PC-3 (cell line): Measurements from ENCODE around the gene WNT2B. TPM values are rescaled to one million over a fixed set of nuclear protein-coding genes. Genes with fewer than 3 reads are reported as not detected.

Experiments used
- ATAC-seq: fragments of 200-7000 bp; cut with Tn5 transposase; 2 replicates; pipeline ENCODE4 v1.9.1; 2020; ENCODE audit warnings: mild to moderate bottlenecking, moderate library complexity
- BruUV-seq: library from RNA; stranded (reverse); fragments of 400-500 nt; replicated peaks from 2 replicates; lab custom pipeline; 2021; lab: Mats Ljungman, UMichigan
- CTCF ChIA-PET: fragments of 300-600 bp; sonication (Branson Sonifier 250); formaldehyde crosslinking; loops from one replicate; lab custom pipeline; 2022; ENCODE audit warnings: antibody characterized with exemption; lab: Charles Lee
- POLR2A ChIA-PET: fragments of 300-600 bp; sonication (Branson Sonifier 250); formaldehyde crosslinking; loops from one replicate; lab custom pipeline; 2022; ENCODE audit warnings: antibody characterized with exemption; ENCODE audit not compliant: unreplicated experiment; lab: Charles Lee
- DNase-seq: peaks from one replicate; pipeline ENCODE4 v3.0.0-alpha.2; 2015
- H2AFZ ChIP-seq: fragments of 300-600 bp; sonication (generic); 2 replicates; pipeline ENCODE4 v1.6.0; 2016; ENCODE audit warnings: antibody characterized with exemption, low read length
- H3F3A ChIP-seq: fragments of 300-600 bp; sonication (generic); one replicate; pipeline ENCODE4 v1.6.0; 2017; ENCODE audit warnings: antibody characterized with exemption, low read length, control low read depth, mild to moderate bottlenecking; ENCODE audit not compliant: unreplicated experiment
- H3K27ac ChIP-seq: fragments of 300-600 bp; sonication (generic); 2 replicates; pipeline ENCODE4 v1.5.1; 2016; ENCODE audit warnings: mild to moderate bottlenecking, low read length
- H3K27me3 ChIP-seq: fragments of 300-600 bp; sonication (generic); 2 replicates; pipeline ENCODE4 v1.6.1; 2016; ENCODE audit warnings: low read length, mixed read lengths
- H3K36me3 ChIP-seq: fragments of 300-600 bp; sonication (generic); 2 replicates; pipeline ENCODE4 v1.6.1; 2016; ENCODE audit warnings: low read depth, mixed run types, low read length, mixed read lengths
- H3K4me1 ChIP-seq: fragments of 300-600 bp; sonication (generic); 2 replicates; pipeline ENCODE4 v1.5.1; 2016; ENCODE audit warnings: low read length; ENCODE audit not compliant: insufficient read depth
- H3K4me2 ChIP-seq: fragments of 300-600 bp; sonication (generic); 2 replicates; pipeline ENCODE4 v1.6.0; 2016; ENCODE audit warnings: low read length
- H3K4me3 ChIP-seq: fragments of 300-600 bp; sonication (generic); 2 replicates; pipeline ENCODE4 v1.5.1; 2016; ENCODE audit warnings: mild to moderate bottlenecking, low read length, mixed read lengths
- H3K79me2 ChIP-seq: fragments of 300-600 bp; sonication (generic); 2 replicates; pipeline ENCODE4 v1.6.1; 2017; ENCODE audit warnings: low read length, mixed read lengths
- H3K9ac ChIP-seq: fragments of 300-600 bp; sonication (generic); 2 replicates; pipeline ENCODE4 v1.6.0; 2016; ENCODE audit warnings: mild to moderate bottlenecking, low read length
- H3K9me2 ChIP-seq: fragments of 300-600 bp; sonication (generic); replicated peaks from 2 replicates; pipeline ENCODE4 v1.6.1; 2016; ENCODE audit warnings: mixed run types, low read length, mixed read lengths
- H3K9me3 ChIP-seq: fragments of 300-600 bp; sonication (generic); 2 replicates; pipeline ENCODE4 v1.6.1; 2016; ENCODE audit warnings: low read length, mixed read lengths
- H4K20me1 ChIP-seq: fragments of 300-600 bp; sonication (generic); 2 replicates; pipeline ENCODE4 v1.6.1; 2016; ENCODE audit warnings: low read length, mixed read lengths
- EZH2 ChIP-seq: fragments of 300-600 bp; sonication (generic); IDR thresholded peaks from one replicate; pipeline ENCODE4 v1.6.1; 2017; ENCODE audit warnings: antibody characterized with exemption, mild to moderate bottlenecking, low read length; ENCODE audit not compliant: unreplicated experiment
- EZH2phosphoT487 ChIP-seq: fragments of 300-600 bp; sonication (generic); IDR thresholded peaks from 2 replicates; pipeline ENCODE4 v1.6.1; 2018; ENCODE audit warnings: mild to moderate bottlenecking, antibody characterized with exemption, low read length, borderline replicate concordance
- intact Hi-C: fragments of 100-400 bp; cut with micrococcal nuclease; formaldehyde crosslinking; loops from 2 replicates; pipeline ENCODE4 v1.9.0; 2023
- total RNA-seq: library from RNA; depleted of rRNA; stranded (reverse); fragments of >200 nt; gene quantifications from 2 replicates; pipeline ENCODE4 v1.2.3, GENCODE V29; 2014
- TF ChIP-seq, protein P1 (sequence below): fragments of 300-600 bp; sonication (generic); conservative IDR thresholded peaks from 2 replicates; pipeline ENCODE4 v1.5.1; 2017; ENCODE audit warnings: antibody characterized with exemption, low read depth, mild to moderate bottlenecking, low read length

The WNT2B gene
- total RNA-seq, 1 experiment from 2014 or later, result 0.55 TPM

DNA sequence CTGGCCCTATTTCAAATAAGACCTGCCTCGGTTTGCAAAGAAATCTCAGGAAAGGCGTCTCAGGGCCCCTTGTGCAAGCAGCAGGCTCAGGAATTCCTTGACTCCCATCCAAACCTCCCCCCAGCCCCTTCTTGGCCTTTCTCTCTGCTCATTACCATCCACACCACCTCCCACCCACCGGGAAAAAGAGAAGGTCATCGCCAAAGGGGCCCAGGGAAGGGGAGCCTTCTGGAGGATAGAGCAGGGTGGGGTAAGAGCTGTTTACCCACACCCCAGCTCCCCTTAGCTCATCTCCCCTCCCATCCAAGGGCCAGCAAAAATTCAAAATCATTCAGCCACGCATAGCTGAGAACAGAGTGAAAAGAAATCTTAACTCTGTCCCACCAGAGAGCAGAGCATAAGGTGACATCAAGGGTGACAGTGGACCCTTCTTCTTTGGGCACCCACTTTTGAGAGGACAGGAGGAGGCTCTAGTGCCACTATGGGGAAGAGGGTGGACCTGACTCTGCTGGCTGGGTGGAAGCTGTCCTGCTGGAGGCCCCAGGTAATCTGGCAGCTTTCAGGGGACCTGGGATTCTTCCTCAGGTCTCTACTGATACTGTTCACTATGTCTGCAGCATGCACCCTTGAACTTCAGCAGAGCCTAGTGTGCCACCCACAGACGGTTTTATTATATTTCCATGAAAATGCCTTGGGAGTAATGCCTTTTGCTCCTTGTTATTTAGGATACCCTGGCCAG, 3.9 kb upstream of the WNT2B start:
- CTCF ChIA-PET, result interaction anchor here (0.5 kb wide), 1 partner anchor 46 kb away, joined by 4 read pairs; no protein-coding TSS in a partner anchor
- Histone ChIP-seq H3K27me3 (no peaks in the 10 kb centered on the region), H3K36me3 (no peaks in the 10 kb centered on the region), H4K20me1 (no peaks in the 10 kb centered on the region), H3K27ac (no peak overlapping the region), H3K4me2 (no peak overlapping the region), H3K9me2 (no peaks in the 10 kb centered on the region), H3K4me1 (peaks cover 7% of the 10 kb centered on the region; the same call in 1 of the 2 replicates), H3K79me2 (no peaks in the 10 kb centered on the region), H3F3A (no peaks in the 10 kb centered on the region), H2AFZ (no peak overlapping the region), H3K9ac (no peak overlapping the region), H3K4me3 (no peak overlapping the region), H3K9me3 (no peaks in the 10 kb centered on the region)
- ATAC-seq (no peak), DNase-seq (no peak)
- POLR2A ChIA-PET, result no interaction called here
- no TSS peak for BruUV-seq
- intact Hi-C loops, result loop anchor here (5.0 kb wide), 1 partner anchor 202 kb away; the partner anchor contains the start of gene RHOC
- TF ChIP-seq, protein P1, sequence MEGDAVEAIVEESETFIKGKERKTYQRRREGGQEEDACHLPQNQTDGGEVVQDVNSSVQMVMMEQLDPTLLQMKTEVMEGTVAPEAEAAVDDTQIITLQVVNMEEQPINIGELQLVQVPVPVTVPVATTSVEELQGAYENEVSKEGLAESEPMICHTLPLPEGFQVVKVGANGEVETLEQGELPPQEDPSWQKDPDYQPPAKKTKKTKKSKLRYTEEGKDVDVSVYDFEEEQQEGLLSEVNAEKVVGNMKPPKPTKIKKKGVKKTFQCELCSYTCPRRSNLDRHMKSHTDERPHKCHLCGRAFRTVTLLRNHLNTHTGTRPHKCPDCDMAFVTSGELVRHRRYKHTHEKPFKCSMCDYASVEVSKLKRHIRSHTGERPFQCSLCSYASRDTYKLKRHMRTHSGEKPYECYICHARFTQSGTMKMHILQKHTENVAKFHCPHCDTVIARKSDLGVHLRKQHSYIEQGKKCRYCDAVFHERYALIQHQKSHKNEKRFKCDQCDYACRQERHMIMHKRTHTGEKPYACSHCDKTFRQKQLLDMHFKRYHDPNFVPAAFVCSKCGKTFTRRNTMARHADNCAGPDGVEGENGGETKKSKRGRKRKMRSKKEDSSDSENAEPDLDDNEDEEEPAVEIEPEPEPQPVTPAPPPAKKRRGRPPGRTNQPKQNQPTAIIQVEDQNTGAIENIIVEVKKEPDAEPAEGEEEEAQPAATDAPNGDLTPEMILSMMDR, result no peak
- TF ChIP-seq EZH2phosphoT487, result no peak
- no peak for TF ChIP-seq EZH2

DNA sequence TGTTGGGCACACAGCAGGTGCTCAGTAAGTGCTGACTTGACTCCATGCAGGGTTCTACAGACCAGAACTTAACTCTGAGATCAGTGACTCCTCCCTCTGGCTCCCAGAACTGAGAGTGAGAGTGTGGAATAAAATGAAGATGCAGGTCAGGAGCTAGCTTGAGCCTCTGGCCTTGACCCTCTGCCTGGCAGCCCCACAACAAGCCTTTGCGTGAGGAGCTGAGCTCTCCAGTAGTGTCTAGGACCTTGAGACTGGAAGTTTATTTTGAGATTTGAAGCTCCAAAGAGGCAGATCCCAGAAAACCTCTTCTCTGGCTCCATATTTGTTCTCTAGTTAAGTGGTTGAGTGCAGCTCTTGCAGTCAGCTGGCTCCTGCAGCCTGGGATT, 3.4 kb upstream of the WNT2B start:
- H3K4me1 ChIP-seq, result peaks cover 7% of the 10 kb centered on the region; the same call in 1 of the 2 replicates
- no TSS peak for BruUV-seq
- no peaks in the 10 kb centered on the region for H4K20me1 ChIP-seq
- no peak overlapping the region for H3K4me3 ChIP-seq
- ChIA-PET POLR2A (no interaction called here), CTCF (interaction anchor here (0.5 kb wide), 1 partner anchor 45 kb away, joined by 4 read pairs; no protein-coding TSS in a partner anchor)
- no peak for DNase-seq
- ATAC-seq, result no peak
- no peak overlapping the region for H2AFZ ChIP-seq
- H3K36me3 ChIP-seq, result no peaks in the 10 kb centered on the region
- no peaks in the 10 kb centered on the region for H3K79me2 ChIP-seq
- intact Hi-C loops, result no loop called here
- H3K9me2 ChIP-seq, result no peaks in the 10 kb centered on the region
- TF ChIP-seq EZH2phosphoT487, result no peak
- TF ChIP-seq, protein P1, result no peak
- no peaks in the 10 kb centered on the region for H3K27me3 ChIP-seq
- H3K9ac ChIP-seq, result no peak overlapping the region
- H3K4me2 ChIP-seq, result no peak overlapping the region
- H3K9me3 ChIP-seq, result no peaks in the 10 kb centered on the region
- no peak overlapping the region for H3K27ac ChIP-seq
- no peaks in the 10 kb centered on the region for H3F3A ChIP-seq

DNA sequence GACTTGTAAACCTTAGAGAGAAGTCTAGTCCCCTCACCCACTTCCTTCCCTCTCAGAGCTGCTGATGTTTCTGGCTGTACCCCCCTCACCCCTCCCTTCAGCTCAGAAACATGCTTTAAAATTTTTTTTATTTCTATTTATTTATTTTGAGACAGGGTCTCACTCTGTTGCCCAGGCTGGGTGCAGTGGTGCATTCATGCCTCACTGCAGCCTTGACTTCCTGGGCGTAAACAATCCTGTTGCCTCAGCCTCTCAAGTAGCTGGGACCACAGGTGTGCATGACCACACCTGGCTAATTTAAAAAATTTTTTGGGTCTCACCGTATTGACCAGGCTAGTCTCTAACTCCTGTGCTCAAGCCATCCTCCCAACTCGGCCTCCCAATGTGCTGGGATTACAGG, 2.9 kb upstream of the WNT2B start:
- intact Hi-C loops, result no loop called here
- no peaks in the 10 kb centered on the region for H3K36me3 ChIP-seq
- H3K79me2 ChIP-seq, result no peaks in the 10 kb centered on the region
- ChIA-PET POLR2A (no interaction called here), CTCF (no interaction called here)
- H2AFZ ChIP-seq, result no peak overlapping the region
- H3F3A ChIP-seq, result no peaks in the 10 kb centered on the region
- no TSS peak for BruUV-seq
- peaks cover 7% of the 10 kb centered on the region; the same call in 1 of the 2 replicates for H3K4me1 ChIP-seq
- TF ChIP-seq, protein P1, result no peak
- TF ChIP-seq EZH2phosphoT487 (no peak), EZH2 (no peak)
- ATAC-seq (no peak), DNase-seq (no peak)
- H3K9me2 ChIP-seq, result no peaks in the 10 kb centered on the region
- no peak overlapping the region for H3K4me3 ChIP-seq
- no peak overlapping the region for H3K27ac ChIP-seq
- no peak overlapping the region for H3K4me2 ChIP-seq
- H3K9me3 ChIP-seq, result no peaks in the 10 kb centered on the region
- no peaks in the 10 kb centered on the region for H4K20me1 ChIP-seq
- H3K9ac ChIP-seq, result no peak overlapping the region
- H3K27me3 ChIP-seq, result no peaks in the 10 kb centered on the region
